ENCODE results near the gene SAE1. TPM values are rescaled to one million over a fixed set of nuclear protein-coding genes. Genes with fewer than 3 reads are reported as not detected.

SAE1 gene
- total and polyA plus RNA-seq, 2 experiments from 2014 or later, result 97.2 to 112 TPM

DNA sequence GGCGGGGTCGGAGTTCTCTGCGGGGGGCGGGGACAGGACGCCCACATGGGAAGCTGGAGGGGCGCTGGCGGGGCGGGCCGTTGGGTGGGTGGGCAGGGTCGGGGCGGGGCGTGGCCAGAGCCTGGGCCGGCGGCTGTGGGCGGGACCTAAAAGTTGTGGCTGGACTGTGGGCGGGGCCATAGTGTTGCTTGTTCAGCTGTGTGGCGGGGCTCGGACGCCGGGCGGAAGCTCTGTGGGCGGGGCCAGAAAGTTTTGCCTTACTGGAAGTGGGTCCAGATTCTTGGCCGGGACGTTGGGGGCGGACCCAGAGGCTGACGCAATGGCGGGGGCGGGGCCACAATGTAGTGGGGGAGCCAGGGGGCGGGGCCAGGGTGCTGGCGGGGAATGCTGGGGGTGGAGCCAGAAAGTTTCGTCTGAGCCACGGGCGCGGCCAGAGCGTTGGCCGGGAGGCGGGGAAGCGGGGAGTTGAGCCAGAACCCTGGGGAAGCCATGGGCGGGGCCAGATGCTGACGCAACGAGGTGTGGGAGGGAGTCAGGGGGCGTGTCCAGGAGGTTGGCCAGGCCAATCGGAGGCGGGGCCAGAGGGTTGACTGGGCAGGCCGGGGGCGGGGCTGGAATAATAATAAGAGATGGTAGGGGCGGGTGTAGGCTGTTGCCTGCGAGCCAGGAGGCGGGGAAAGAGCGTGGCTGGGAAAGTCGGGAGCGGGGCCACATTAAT, 126.2 kb downstream of the SAE1 start:
- H3K79me2 ChIP-seq, result peaks cover 21% of the 10 kb centered on the region
- peak; percentile 100 for DNase-seq (ENCODE audit: low spot score)
- H2AFZ ChIP-seq, result no peak overlapping the region
- H3K27ac ChIP-seq, result peak overlapping the region; percentile 96
- no peak overlapping the region for H3K4me2 ChIP-seq
- no peaks in the 10 kb centered on the region for H3K9me3 ChIP-seq (ENCODE audit: low read depth)
- H3K9me2 ChIP-seq (replicated peaks; ENCODE audit: insufficient read depth), result no peaks in the 10 kb centered on the region
- 0% methylated on average over 6 of the region's 52 CpGs for WGBS (ENCODE audit: low lambda C conversion rate, missing lambda C conversion rate)
- H3K4me1 ChIP-seq (ENCODE audit: insufficient read depth), result peaks cover 19% of the 10 kb centered on the region
- no peaks in the 10 kb centered on the region for H3K27me3 ChIP-seq
- H4K20me1 ChIP-seq (ENCODE audit: insufficient read depth, poor library complexity, severe bottlenecking), result no peaks in the 10 kb centered on the region
- H3K4me3 ChIP-seq, result peak overlapping the region; percentile 54
- TF ChIP-seq, protein P1, sequence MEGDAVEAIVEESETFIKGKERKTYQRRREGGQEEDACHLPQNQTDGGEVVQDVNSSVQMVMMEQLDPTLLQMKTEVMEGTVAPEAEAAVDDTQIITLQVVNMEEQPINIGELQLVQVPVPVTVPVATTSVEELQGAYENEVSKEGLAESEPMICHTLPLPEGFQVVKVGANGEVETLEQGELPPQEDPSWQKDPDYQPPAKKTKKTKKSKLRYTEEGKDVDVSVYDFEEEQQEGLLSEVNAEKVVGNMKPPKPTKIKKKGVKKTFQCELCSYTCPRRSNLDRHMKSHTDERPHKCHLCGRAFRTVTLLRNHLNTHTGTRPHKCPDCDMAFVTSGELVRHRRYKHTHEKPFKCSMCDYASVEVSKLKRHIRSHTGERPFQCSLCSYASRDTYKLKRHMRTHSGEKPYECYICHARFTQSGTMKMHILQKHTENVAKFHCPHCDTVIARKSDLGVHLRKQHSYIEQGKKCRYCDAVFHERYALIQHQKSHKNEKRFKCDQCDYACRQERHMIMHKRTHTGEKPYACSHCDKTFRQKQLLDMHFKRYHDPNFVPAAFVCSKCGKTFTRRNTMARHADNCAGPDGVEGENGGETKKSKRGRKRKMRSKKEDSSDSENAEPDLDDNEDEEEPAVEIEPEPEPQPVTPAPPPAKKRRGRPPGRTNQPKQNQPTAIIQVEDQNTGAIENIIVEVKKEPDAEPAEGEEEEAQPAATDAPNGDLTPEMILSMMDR (IDR thresholded peaks at IDR 0.05; ENCODE audit: poor library complexity), result no peak
- TF ChIP-seq EZH2 (IDR thresholded peaks at IDR 0.05; ENCODE audit: borderline replicate concordance) (no peak), EZH2phosphoT487 (IDR thresholded peaks at IDR 0.05; ENCODE audit: low read depth, severe bottlenecking, unreplicated experiment) (no peak)
- H3K36me3 ChIP-seq (replicated peaks; ENCODE audit: insufficient read depth, low read depth), result no peaks in the 10 kb centered on the region

DNA sequence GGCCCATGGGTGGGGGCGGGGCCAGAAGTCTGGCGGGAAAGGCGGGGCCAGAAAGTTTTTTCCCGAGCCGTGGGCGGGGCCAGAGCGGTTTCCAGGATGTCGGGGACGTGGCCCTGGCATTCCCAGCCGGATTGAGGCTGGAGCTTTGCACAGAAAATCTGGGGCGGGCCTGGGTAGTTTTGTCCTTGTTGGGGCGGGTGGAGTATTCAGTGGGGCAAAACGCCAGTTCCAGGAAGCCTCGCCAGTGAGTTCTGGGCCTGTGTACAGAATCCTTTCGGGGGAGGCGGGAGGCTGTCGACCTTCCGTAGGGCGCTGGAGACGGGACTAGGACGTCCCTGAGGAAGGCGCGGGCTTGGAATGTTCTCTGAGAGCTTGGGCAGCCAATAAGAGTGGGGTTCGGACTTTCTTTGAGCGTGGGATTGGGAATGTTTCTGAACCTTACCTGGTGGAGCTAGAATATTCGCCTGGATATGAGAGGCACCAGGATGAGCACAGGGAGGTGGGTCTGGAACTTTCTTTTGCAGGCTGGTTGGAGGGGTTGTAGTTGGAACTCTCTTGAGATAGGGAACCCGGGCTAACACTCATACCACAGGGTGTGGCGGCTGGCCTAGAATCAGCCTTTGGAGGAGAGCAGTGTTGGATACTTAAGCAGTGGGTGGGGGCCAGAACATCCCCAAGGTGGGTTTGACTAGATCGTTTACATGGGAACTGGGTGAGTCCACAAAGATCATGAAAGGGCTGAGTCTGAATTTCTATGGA, 127.0 kb downstream of the SAE1 start:
- Histone ChIP-seq H3K4me1 (ENCODE audit: insufficient read depth) (peaks cover 19% of the 10 kb centered on the region), H3K4me2 (peak overlapping the region; percentile 86), H2AFZ (no peak overlapping the region), H3K27ac (peak overlapping the region; percentile 92), H3K9me2 (replicated peaks; ENCODE audit: insufficient read depth) (no peaks in the 10 kb centered on the region), H3K4me3 (peak overlapping the region; percentile 31), H3K79me2 (peaks cover 21% of the 10 kb centered on the region), H3K27me3 (no peaks in the 10 kb centered on the region), H4K20me1 (ENCODE audit: insufficient read depth, poor library complexity, severe bottlenecking) (no peaks in the 10 kb centered on the region), H3K9me3 (ENCODE audit: low read depth) (no peaks in the 10 kb centered on the region), H3K36me3 (replicated peaks; ENCODE audit: insufficient read depth, low read depth) (no peaks in the 10 kb centered on the region)
- TF ChIP-seq EZH2 (IDR thresholded peaks at IDR 0.05; ENCODE audit: borderline replicate concordance) (no peak), EZH2phosphoT487 (IDR thresholded peaks at IDR 0.05; ENCODE audit: low read depth, severe bottlenecking, unreplicated experiment) (no peak)
- TF ChIP-seq, protein P1 (IDR thresholded peaks at IDR 0.05; ENCODE audit: poor library complexity), result no peak
- 5% methylated on average over 21 of the region's 29 CpGs for WGBS (ENCODE audit: low lambda C conversion rate, missing lambda C conversion rate)
- no peak for DNase-seq (ENCODE audit: low spot score)

DNA sequence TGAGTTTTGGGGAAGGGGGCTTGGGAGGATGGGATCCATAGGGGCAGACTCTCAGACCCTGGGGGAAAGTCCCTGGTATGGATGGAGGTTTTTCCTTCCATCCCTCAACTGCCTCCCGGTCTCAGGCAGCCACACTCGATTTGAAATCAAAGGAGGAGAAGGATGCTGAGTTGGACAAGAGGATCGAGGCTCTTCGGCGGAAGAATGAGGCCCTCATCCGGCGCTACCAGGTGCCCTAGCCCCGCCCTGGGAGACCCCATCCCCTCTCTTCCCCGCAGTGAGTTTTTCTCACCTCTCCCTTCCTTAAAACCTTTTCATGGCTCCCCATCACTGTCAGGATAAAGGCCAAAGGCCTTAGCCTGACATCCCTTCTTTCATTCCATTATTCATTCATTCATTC, 127.8 kb downstream of the SAE1 start:
- Histone ChIP-seq H3K27ac (peak overlapping the region; percentile 92), H4K20me1 (ENCODE audit: insufficient read depth, poor library complexity, severe bottlenecking) (no peaks in the 10 kb centered on the region), H3K4me1 (ENCODE audit: insufficient read depth) (peaks cover 19% of the 10 kb centered on the region), H3K36me3 (replicated peaks; ENCODE audit: insufficient read depth, low read depth) (no peaks in the 10 kb centered on the region), H3K4me2 (peak overlapping the region; percentile 86), H3K9me2 (replicated peaks; ENCODE audit: insufficient read depth) (no peaks in the 10 kb centered on the region), H3K79me2 (peaks cover 21% of the 10 kb centered on the region), H3K9me3 (ENCODE audit: low read depth) (no peaks in the 10 kb centered on the region), H3K27me3 (no peaks in the 10 kb centered on the region), H2AFZ (no peak overlapping the region), H3K4me3 (no peak overlapping the region)
- DNase-seq (ENCODE audit: low spot score), result no peak
- 96% methylated on average over 9 of the region's 9 CpGs for WGBS (ENCODE audit: low lambda C conversion rate, missing lambda C conversion rate)
- TF ChIP-seq, protein P1 (IDR thresholded peaks at IDR 0.05; ENCODE audit: poor library complexity), result no peak
- TF ChIP-seq EZH2phosphoT487 (IDR thresholded peaks at IDR 0.05; ENCODE audit: low read depth, severe bottlenecking, unreplicated experiment), result no peak
- no peak for TF ChIP-seq EZH2 (IDR thresholded peaks at IDR 0.05; ENCODE audit: borderline replicate concordance)

Data from hepatocyte (in vitro differentiated cells).